Smooth muscle cell (in vitro differentiated cells): ENCODE results near the gene ZNF2. TPM values are rescaled to one million over a fixed set of nuclear protein-coding genes. Genes with fewer than 3 reads are reported as not detected.

Source experiments
- DNase-seq: peaks from one replicate; lab custom pipeline; 2025; ENCODE audit not compliant: unreplicated experiment; lab: John Stamatoyannopoulos, UW
- H2AFZ ChIP-seq: fragments of 200-600 bp; sonication (generic); 2 replicates; pipeline ENCODE4 v1.6.0; 2016; ENCODE audit warnings: antibody characterized with exemption, low read depth, mild to moderate bottlenecking
- H3F3A ChIP-seq: fragments of 200-600 bp; sonication (generic); 2 replicates; pipeline ENCODE4 v1.6.0; 2017; ENCODE audit warnings: antibody characterized with exemption, low read depth
- H3K27ac ChIP-seq: fragments of 200-600 bp; sonication (generic); 2 replicates; pipeline ENCODE4 v1.5.1; 2016; ENCODE audit warnings: low read depth, mild to moderate bottlenecking
- H3K27me3 ChIP-seq: fragments of 200-600 bp; sonication (generic); 2 replicates; pipeline ENCODE4 v1.6.1; 2016; ENCODE audit warnings: low read depth, mild to moderate bottlenecking
- H3K36me3 ChIP-seq: fragments of 200-600 bp; sonication (generic); 2 replicates; pipeline ENCODE4 v1.5.1; 2016; ENCODE audit warnings: low read depth
- H3K4me1 ChIP-seq: fragments of 200-600 bp; sonication (generic); 2 replicates; pipeline ENCODE4 v1.5.1; 2016; ENCODE audit warnings: low read depth
- H3K4me2 ChIP-seq: fragments of 200-600 bp; sonication (generic); 2 replicates; pipeline ENCODE4 v1.6.0; 2016; ENCODE audit warnings: mild to moderate bottlenecking
- H3K4me3 ChIP-seq: fragments of 200-600 bp; sonication (generic); 2 replicates; pipeline ENCODE4 v1.5.1; 2016; ENCODE audit warnings: mild to moderate bottlenecking
- H3K79me2 ChIP-seq: fragments of 200-600 bp; sonication (generic); 2 replicates; pipeline ENCODE4 v1.6.0; 2016; ENCODE audit warnings: low read depth, mild to moderate bottlenecking
- H3K9ac ChIP-seq: fragments of 200-600 bp; sonication (generic); 2 replicates; pipeline ENCODE4 v1.6.0; 2016; ENCODE audit warnings: low read depth
- H3K9me3 ChIP-seq: fragments of 200-600 bp; sonication (generic); replicated peaks from 2 replicates; pipeline ENCODE4 v1.5.1; 2016; ENCODE audit warnings: low read depth
- H4K20me1 ChIP-seq: fragments of 200-600 bp; sonication (generic); 2 replicates; pipeline ENCODE4 v1.6.0; 2016; ENCODE audit warnings: low read depth
- WGBS: methylation state at CpG from one replicate; pipeline ENCODE4 v1.1.7; 2016; ENCODE audit warnings: low lambda C conversion rate; 5-methylcytosine and 5-hydroxymethylcytosine counted together
- polyA plus RNA-seq: library from polyadenylated mRNA; unstranded; fragments of >200 nt; fragmentation: Nextera tagmentation; extraction: Ambion mirVana; gene quantifications from 2 replicates; pipeline ENCODE4 v1.2.1, GENCODE V29; 2016
- total RNA-seq: library from RNA; depleted of rRNA; stranded (reverse); fragments of >200 nt; gene quantifications from 2 replicates; pipeline ENCODE4 v1.2.3, GENCODE V29; 2014
- TF ChIP-seq, protein P1 (sequence below): fragments of 200-600 bp; sonication (generic); IDR thresholded peaks from 2 replicates; pipeline ENCODE4 v1.5.1; 2017; ENCODE audit warnings: borderline replicate concordance, mild to moderate bottlenecking, antibody characterized with exemption; ENCODE audit not compliant: insufficient read depth, poor library complexity, severe bottlenecking

ZNF2 gene
- total and polyA plus RNA-seq, 2 experiments from 2014 or later = 1.8 to 7.0 TPM

DNA sequence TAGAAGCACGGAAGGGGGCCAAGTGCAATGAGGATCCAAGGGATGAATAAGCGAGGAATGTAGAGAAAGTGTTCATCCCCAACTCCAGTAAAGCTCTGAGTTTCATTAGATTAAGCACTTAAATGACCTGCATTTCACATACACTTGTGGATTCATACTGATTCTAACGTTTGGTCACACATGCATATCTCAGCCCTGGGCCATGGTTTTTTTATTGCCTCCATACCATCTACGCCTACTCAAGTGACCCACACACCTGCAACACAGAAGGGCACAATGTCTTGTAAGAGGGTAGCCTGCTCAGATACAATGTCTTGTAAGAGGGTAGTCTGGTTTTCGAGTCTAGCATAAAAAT lies 43.4 kb upstream of the ZNF2 start:
- H3K9ac ChIP-seq = peak overlapping the region; percentile 92
- H3K79me2 ChIP-seq = peaks cover 37% of the 10 kb centered on the region
- H2AFZ ChIP-seq = peak overlapping the region; percentile 95
- DNase-seq = no peak
- peaks cover 14% of the 10 kb centered on the region for H4K20me1 ChIP-seq
- no peak overlapping the region for H3K27ac ChIP-seq
- H3K9me3 ChIP-seq = no peaks in the 10 kb centered on the region
- H3K36me3 ChIP-seq = peaks cover 3% of the 10 kb centered on the region
- H3K27me3 ChIP-seq = no peaks in the 10 kb centered on the region
- H3K4me3 ChIP-seq = peak overlapping the region; percentile 80
- 30% methylated on average over 5 of the region's 5 CpGs for WGBS
- TF ChIP-seq, protein P1, sequence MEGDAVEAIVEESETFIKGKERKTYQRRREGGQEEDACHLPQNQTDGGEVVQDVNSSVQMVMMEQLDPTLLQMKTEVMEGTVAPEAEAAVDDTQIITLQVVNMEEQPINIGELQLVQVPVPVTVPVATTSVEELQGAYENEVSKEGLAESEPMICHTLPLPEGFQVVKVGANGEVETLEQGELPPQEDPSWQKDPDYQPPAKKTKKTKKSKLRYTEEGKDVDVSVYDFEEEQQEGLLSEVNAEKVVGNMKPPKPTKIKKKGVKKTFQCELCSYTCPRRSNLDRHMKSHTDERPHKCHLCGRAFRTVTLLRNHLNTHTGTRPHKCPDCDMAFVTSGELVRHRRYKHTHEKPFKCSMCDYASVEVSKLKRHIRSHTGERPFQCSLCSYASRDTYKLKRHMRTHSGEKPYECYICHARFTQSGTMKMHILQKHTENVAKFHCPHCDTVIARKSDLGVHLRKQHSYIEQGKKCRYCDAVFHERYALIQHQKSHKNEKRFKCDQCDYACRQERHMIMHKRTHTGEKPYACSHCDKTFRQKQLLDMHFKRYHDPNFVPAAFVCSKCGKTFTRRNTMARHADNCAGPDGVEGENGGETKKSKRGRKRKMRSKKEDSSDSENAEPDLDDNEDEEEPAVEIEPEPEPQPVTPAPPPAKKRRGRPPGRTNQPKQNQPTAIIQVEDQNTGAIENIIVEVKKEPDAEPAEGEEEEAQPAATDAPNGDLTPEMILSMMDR = no peak
- H3K4me1 ChIP-seq = no peaks in the 10 kb centered on the region
- no peaks in the 10 kb centered on the region for H3F3A ChIP-seq
- H3K4me2 ChIP-seq = peak overlapping the region; percentile 87

DNA sequence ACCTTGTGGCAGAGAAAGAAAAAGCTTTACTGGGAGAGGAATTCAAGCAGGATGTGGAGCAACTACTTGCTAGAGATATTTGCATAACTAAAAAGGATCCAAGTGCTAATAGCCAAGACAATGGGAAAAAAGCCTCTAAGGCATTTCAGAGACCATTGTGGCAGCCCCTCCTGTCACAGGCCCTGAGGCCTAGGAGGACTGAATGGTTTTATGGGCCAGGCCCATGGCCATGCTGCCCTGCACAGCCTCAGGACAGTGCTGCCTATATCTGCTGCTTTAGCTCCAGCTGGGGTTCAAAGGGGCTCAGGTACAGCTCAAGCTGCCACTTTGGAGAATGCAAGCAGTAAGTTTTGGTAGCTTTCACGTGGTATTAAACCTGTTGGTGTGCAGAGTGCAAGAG lies 26.9 kb upstream of the ZNF2 start:
- peaks cover 7% of the 10 kb centered on the region for H3K36me3 ChIP-seq
- 47% methylated on average over 1 of the region's 1 CpG for WGBS
- TF ChIP-seq, protein P1 = no peak

DNA sequence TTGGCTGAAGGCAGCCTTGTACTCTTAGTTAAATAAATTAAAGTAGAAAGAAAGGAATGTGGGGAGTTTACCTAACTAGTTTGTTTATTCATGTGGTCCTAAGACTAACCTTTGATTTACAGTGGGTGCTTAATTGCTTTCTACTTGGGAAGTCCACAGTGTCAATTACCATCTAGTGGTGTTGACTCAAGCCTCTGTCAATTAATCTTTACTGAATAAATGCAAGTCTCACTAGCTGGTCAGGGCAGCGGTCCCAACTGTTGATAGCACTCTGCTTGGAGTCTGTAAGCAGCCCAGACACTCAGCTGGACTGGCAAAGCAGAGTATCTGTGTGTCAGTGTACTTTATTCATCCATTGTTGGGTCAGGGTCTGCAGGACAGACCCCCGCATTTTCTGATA lies 21.8 kb upstream of the ZNF2 start:
- TF ChIP-seq, protein P1 = no peak

More for the DNA sequence above, 26.9 kb upstream of the ZNF2 start:
- H3K4me3 ChIP-seq = no peak overlapping the region
- no peak overlapping the region for H3K27ac ChIP-seq
- no peak overlapping the region for H3K9ac ChIP-seq
- no peaks in the 10 kb centered on the region for H3K79me2 ChIP-seq
- no peaks in the 10 kb centered on the region for H3K27me3 ChIP-seq
- peaks cover 6% of the 10 kb centered on the region for H3K9me3 ChIP-seq
- no peaks in the 10 kb centered on the region for H3F3A ChIP-seq
- no peak for DNase-seq
- H3K4me1 ChIP-seq = no peaks in the 10 kb centered on the region
- no peak overlapping the region for H3K4me2 ChIP-seq
- no peaks in the 10 kb centered on the region for H4K20me1 ChIP-seq
- H2AFZ ChIP-seq = no peak overlapping the region

DNA sequence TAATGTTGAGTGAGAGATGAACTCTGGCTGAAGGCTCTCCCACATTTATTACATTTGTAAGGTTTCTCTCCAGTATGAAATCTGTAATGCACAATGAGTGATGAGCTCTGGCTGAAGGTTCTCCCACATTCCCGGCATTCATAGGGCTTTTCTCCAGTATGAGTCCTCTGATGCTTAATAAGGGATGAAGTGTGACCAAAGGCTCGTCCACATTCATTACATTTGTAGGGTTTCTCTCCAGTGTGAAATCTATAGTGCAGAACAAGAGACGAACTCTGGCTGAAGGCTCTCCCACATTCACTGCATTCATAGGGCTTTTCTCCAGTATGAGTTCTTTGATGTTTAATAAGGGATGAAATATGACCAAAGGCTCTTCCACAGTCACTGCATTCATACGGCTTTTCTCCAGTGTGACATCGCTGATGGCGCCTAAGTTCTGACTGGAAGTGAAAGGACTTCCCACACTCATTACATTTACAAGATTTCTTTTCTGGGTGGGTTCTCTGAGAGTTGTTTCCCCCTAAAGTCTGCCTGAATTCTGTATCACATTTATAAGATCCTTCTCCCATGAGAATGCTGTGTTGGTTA lies 16.1 kb upstream of the ZNF2 start:
- WGBS = 96% methylated on average over 6 of the region's 6 CpGs
- Histone ChIP-seq H3K4me3 (no peak overlapping the region), H2AFZ (no peak overlapping the region), H4K20me1 (no peaks in the 10 kb centered on the region), H3K9me3 (peaks cover 83% of the 10 kb centered on the region), H3K4me2 (no peak overlapping the region), H3K79me2 (peaks cover 6% of the 10 kb centered on the region), H3K9ac (no peak overlapping the region), H3F3A (no peaks in the 10 kb centered on the region), H3K27ac (no peak overlapping the region), H3K27me3 (no peaks in the 10 kb centered on the region), H3K36me3 (peaks cover 86% of the 10 kb centered on the region), H3K4me1 (no peaks in the 10 kb centered on the region)
- TF ChIP-seq, protein P1 = no peak
- DNase-seq = no peak

More for the DNA sequence above, 21.8 kb upstream of the ZNF2 start:
- peaks cover 6% of the 10 kb centered on the region for H3K79me2 ChIP-seq
- no peak overlapping the region for H3K9ac ChIP-seq
- no peak overlapping the region for H3K27ac ChIP-seq
- H3K27me3 ChIP-seq = no peaks in the 10 kb centered on the region
- 98% methylated on average over 2 of the region's 2 CpGs for WGBS
- H3F3A ChIP-seq = no peaks in the 10 kb centered on the region
- no peak overlapping the region for H3K4me3 ChIP-seq
- peaks cover 36% of the 10 kb centered on the region for H3K36me3 ChIP-seq
- no peak for DNase-seq
- H4K20me1 ChIP-seq = no peaks in the 10 kb centered on the region
- no peaks in the 10 kb centered on the region for H3K4me1 ChIP-seq
- H3K9me3 ChIP-seq = peaks cover 34% of the 10 kb centered on the region
- H2AFZ ChIP-seq = no peak overlapping the region
- no peak overlapping the region for H3K4me2 ChIP-seq
